K562 (cell line): Measurements from ENCODE around the gene OR52E6. TPM values are rescaled to one million over a fixed set of nuclear protein-coding genes. Genes with fewer than 3 reads are reported as not detected.
A peak's percentile ranks its signal among the peaks of the same experiment; 100 is the strongest.

Source experiments
- CBX1 ChIP-seq: sonication (generic); IDR thresholded peaks from 2 replicates; pipeline ENCODE4 v1.6.1; 2016; ENCODE audit warnings: antibody characterized with exemption, low read depth, mild to moderate bottlenecking
- ELF1 ChIP-seq: fragments of 200-800 bp; sonication (Bioruptor generic); IDR thresholded peaks from 2 replicates; pipeline ENCODE4 v1.6.1; 2016; ENCODE audit warnings: missing genetic modification characterization, missing compliant biosample characterization
- ETV6 ChIP-seq, 3 experiments: fragments of 150-350 bp in 1 of 3; sonication (generic) in 1 of 3; formaldehyde crosslinking in 1 of 3; IDR thresholded peaks; 2 replicates each; pipeline versions ENCODE4 v1.6.1 to v1.8.0; 2014 to 2022; ENCODE audit warnings: borderline replicate concordance in 2 of 3, low read depth in 2 of 3, antibody characterized with exemption in 1 of 3, low read length in 1 of 3, mild to moderate bottlenecking in 1 of 3, missing genetic modification reagents in 1 of 3
- HNRNPUL1 ChIP-seq: fragments of 200-400 bp; formaldehyde crosslinking; IDR thresholded peaks from 2 replicates; pipeline ENCODE4 v1.6.1; 2017; ENCODE audit warnings: low read length
- HSF4 ChIP-seq: fragments of 250-450 bp; sonication (Bioruptor Pico); IDR thresholded peaks from 2 replicates; pipeline ENCODE4 v2.1.2; 2022; ENCODE audit warnings: mild to moderate bottlenecking, moderate library complexity, borderline replicate concordance
- NCOA4 ChIP-seq: fragments of 450-650 bp; IDR thresholded peaks from 2 replicates; pipeline ENCODE4 v1.6.1; 2018; ENCODE audit warnings: mild to moderate bottlenecking; ENCODE audit not compliant: partially characterized antibody
- PCBP1 ChIP-seq: fragments of 200-400 bp; formaldehyde crosslinking; IDR thresholded peaks from 2 replicates; pipeline ENCODE4 v1.6.1; 2018; ENCODE audit warnings: mild to moderate bottlenecking, low read depth, low read length; ENCODE audit not compliant: poor library complexity, severe bottlenecking
- RAD21 ChIP-seq, 2 experiments: fragments of 250-450 bp in 1 of 2; fragments of 450-650 bp in 1 of 2; sonication (Bioruptor Pico) in 1 of 2; formaldehyde crosslinking in 1 of 2; IDR thresholded peaks in 1 of 2; conservative IDR thresholded peaks in 1 of 2; 2 replicates each; pipeline versions ENCODE4 v1.4.0 to v1.8.0; 2020 to 2022; ENCODE audit warnings: mild to moderate bottlenecking in 2 of 2, moderate library complexity in 1 of 2
- RHOXF2B ChIP-seq: fragments of 250-450 bp; sonication (Bioruptor Pico); conservative IDR thresholded peaks from 2 replicates; pipeline ENCODE4 v1.5.1; 2021
- SETDB1 ChIP-seq: IDR thresholded peaks from one replicate; pipeline ENCODE4 v1.6.1; 2012; ENCODE audit warnings: low read length, control low read depth, inconsistent platforms
- SMC3 ChIP-seq: conservative IDR thresholded peaks from 2 replicates; pipeline ENCODE4 v1.6.1; 2011; ENCODE audit warnings: low read depth, low read length, improper control_type of control experiment; ENCODE audit not compliant: insufficient read depth
- TEAD1 ChIP-seq, 2 experiments: fragments of 450-650 bp in 1 of 2; sonication (generic) in 1 of 2; formaldehyde crosslinking; IDR thresholded peaks; 2 replicates each; pipeline versions ENCODE4 v1.4.0 to v1.8.0; 2020 to 2022; ENCODE audit warnings: mild to moderate bottlenecking in 2 of 2, missing genetic modification reagents in 1 of 2
- ZNF696 ChIP-seq: fragments of 250-450 bp; sonication (Bioruptor Pico); conservative IDR thresholded peaks from 2 replicates; pipeline ENCODE4 v1.4.0; 2020; ENCODE audit warnings: mild to moderate bottlenecking, moderate library complexity
- ZNF75A ChIP-seq: fragments of 450-650 bp; formaldehyde crosslinking; IDR thresholded peaks from 2 replicates; pipeline ENCODE4 v1.4.0; 2020; ENCODE audit warnings: mild to moderate bottlenecking
- polyA plus RNA-seq, 8 experiments: library from polyadenylated mRNA; depleted of rRNA in 4 of 8; stranded (reverse) in 5 of 8; unstranded in 3 of 8; fragments of >200 nt; fragmentation: Nextera tagmentation in 2 of 8; fragmentation: Illumina TruSeq in 1 of 8; extraction: Ambion mirVana in 2 of 8; extraction: Trizol in 1 of 8; gene quantifications; 2 replicates each; pipeline versions ENCODE4 v1.2.1 to v1.2.3, GENCODE V29; 2011 to 2014; ENCODE audit warnings: inconsistent platforms in 1 of 8, missing spikeins in 1 of 8
- total RNA-seq, 7 experiments: library from RNA; depleted of rRNA in 6 of 7; stranded (reverse); fragments of >200 nt in 6 of 7; fragmentation: Illumina TruSeq in 2 of 7; extraction: Trizol in 2 of 7; gene quantifications; 2 replicates each; pipeline versions ENCODE4 v1.2.1 to v1.2.3, GENCODE V29; 2011 to 2021; ENCODE audit warnings: low replicate concordance in 1 of 7
- TF ChIP-seq, protein P1 (sequence below): fragments of 450-650 bp; IDR thresholded peaks from 2 replicates; pipeline ENCODE4 v1.6.1; 2017; ENCODE audit warnings: antibody characterized with exemption
- TF ChIP-seq, protein P2 (sequence below), 3 experiments: IDR thresholded peaks in 2 of 3; conservative IDR thresholded peaks in 1 of 3; 2 replicates each; pipeline ENCODE4 v1.5.1; 2011 to 2012; ENCODE audit warnings: low read length in 3 of 3, mild to moderate bottlenecking in 3 of 3, control low read depth in 2 of 3, improper control_type of control experiment in 1 of 3, inconsistent platforms in 1 of 3, low read depth in 1 of 3, mixed read lengths in 1 of 3, moderate library complexity in 1 of 3; ENCODE audit not compliant: insufficient read depth in 2 of 3
- TF ChIP-seq, protein P3 (sequence below): sonication (generic); formaldehyde crosslinking; IDR thresholded peaks from 2 replicates; pipeline ENCODE4 v1.8.1; 2023; ENCODE audit warnings: mild to moderate bottlenecking, missing genetic modification reagents, moderate library complexity

The OR52E6 gene
- total and polyA plus RNA-seq, 9 of the 15 experiments (the other 6 are each of a cell fraction or from before 2014, with no cell fraction given) = not detected

DNA sequence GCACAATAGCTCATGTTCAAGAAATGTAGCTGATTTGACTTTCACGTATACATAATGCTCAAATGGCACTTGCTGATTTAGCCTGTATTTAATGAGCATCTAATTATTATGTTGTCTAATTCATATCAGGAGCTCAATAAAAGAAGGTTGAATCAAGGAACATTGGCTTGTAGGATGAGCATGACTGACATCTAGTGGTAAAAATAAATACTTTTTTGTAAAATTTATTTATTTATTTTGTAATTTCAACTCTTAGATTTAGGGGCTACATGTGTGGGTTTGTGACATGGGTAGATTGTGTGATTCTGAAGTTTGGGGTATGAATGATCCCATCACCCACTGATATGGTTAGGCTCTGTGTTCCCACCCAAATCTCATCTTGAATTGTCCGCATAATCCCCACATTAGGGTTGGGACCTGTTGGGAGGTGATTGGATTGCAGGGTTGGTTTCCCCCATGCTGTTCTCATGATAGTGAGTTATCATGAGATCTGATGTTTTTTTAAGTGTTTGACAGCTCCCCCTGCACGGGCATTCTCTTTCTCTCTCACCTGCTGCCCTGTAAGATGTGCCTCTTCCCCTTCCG is 49.6 kb upstream of the OR52E6 start (continued):
- TF ChIP-seq SMC3 (0 out of 2 replicates have a peak, but pooled peaks have one; percentile 20), NCOA4 (no peak), TEAD1 (CRISPR knock-in tag; IDR thresholded peaks at IDR 0.05) (no peak), ETV6 (IDR thresholded peaks at IDR 0.05; ENCODE audit: borderline replicate concordance in 1 of 2, low read depth in 2 of 2, low read length in 1 of 2) (no peak), ETV6 (CRISPR knock-in tag; IDR thresholded peaks at IDR 0.05; ENCODE audit: borderline replicate concordance) (no peak), HNRNPUL1 (no peak), PCBP1 (no peak), ZNF75A (no peak), SETDB1 (no peak), ZNF696 (CRISPR knock-in tag) (no peak), RAD21 (CRISPR knock-in tag; conservative IDR thresholded peaks at IDR 0.05 in 1 of 2, IDR thresholded peaks at IDR 0.05 in 1 of 2) (peak; percentile 84 to 85), HSF4 (CRISPR knock-in tag) (no peak), CBX1 (no peak), ELF1 (no peak), RHOXF2B (CRISPR knock-in tag) (no peak)
- TF ChIP-seq, protein P1, sequence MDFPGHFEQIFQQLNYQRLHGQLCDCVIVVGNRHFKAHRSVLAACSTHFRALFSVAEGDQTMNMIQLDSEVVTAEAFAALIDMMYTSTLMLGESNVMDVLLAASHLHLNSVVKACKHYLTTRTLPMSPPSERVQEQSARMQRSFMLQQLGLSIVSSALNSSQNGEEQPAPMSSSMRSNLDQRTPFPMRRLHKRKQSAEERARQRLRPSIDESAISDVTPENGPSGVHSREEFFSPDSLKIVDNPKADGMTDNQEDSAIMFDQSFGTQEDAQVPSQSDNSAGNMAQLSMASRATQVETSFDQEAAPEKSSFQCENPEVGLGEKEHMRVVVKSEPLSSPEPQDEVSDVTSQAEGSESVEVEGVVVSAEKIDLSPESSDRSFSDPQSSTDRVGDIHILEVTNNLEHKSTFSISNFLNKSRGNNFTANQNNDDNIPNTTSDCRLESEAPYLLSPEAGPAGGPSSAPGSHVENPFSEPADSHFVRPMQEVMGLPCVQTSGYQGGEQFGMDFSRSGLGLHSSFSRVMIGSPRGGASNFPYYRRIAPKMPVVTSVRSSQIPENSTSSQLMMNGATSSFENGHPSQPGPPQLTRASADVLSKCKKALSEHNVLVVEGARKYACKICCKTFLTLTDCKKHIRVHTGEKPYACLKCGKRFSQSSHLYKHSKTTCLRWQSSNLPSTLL = no peak
- TF ChIP-seq, protein P2, sequence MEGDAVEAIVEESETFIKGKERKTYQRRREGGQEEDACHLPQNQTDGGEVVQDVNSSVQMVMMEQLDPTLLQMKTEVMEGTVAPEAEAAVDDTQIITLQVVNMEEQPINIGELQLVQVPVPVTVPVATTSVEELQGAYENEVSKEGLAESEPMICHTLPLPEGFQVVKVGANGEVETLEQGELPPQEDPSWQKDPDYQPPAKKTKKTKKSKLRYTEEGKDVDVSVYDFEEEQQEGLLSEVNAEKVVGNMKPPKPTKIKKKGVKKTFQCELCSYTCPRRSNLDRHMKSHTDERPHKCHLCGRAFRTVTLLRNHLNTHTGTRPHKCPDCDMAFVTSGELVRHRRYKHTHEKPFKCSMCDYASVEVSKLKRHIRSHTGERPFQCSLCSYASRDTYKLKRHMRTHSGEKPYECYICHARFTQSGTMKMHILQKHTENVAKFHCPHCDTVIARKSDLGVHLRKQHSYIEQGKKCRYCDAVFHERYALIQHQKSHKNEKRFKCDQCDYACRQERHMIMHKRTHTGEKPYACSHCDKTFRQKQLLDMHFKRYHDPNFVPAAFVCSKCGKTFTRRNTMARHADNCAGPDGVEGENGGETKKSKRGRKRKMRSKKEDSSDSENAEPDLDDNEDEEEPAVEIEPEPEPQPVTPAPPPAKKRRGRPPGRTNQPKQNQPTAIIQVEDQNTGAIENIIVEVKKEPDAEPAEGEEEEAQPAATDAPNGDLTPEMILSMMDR (IDR thresholded peaks at IDR 0.05 in 2 of 3, conservative IDR thresholded peaks at IDR 0.05 in 1 of 3; ENCODE audit: insufficient read depth in 2 of 3, low read depth in 1 of 3, low read length in 3 of 3) = peak in 2 of 3 experiments; percentile 43 to 66; a peak in 4 of 6 replicates
- TF ChIP-seq, protein P3, sequence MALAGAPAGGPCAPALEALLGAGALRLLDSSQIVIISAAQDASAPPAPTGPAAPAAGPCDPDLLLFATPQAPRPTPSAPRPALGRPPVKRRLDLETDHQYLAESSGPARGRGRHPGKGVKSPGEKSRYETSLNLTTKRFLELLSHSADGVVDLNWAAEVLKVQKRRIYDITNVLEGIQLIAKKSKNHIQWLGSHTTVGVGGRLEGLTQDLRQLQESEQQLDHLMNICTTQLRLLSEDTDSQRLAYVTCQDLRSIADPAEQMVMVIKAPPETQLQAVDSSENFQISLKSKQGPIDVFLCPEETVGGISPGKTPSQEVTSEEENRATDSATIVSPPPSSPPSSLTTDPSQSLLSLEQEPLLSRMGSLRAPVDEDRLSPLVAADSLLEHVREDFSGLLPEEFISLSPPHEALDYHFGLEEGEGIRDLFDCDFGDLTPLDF (CRISPR knock-in tag) = no peak
